Smooth muscle cell of the brain vasculature (primary cell): ENCODE data around the gene BTBD16.
A peak's percentile ranks its signal among the peaks of the same experiment; 100 is the strongest.

Source experiments
- DNase-seq: peaks from one replicate; pipeline ENCODE4 v3.0.0-alpha.2; 2012; ENCODE audit warnings: low read depth, low spot score

BTBD16 gene

GRCh38 chr10:122311716-122312115 is 40.6 kb downstream of the BTBD16 start:
- no peak for DNase-seq

GRCh38 chr10:122316224-122316884 is 45.3 kb downstream of the BTBD16 start:
- DNase-seq, result no peak

- no peak for DNase-seq
Observed at GRCh38 chr10:122321960-122322359, 50.9 kb downstream of the BTBD16 start.

GRCh38 chr10:122323189-122323588 is 52.1 kb downstream of the BTBD16 start:
- no peak for DNase-seq

GRCh38 chr10:122323941-122324675 is 53.0 kb downstream of the BTBD16 start:
- DNase-seq, result no peak

- no peak for DNase-seq
Observed at GRCh38 chr10:122325235-122325634, 54.1 kb downstream of the BTBD16 start.

GRCh38 chr10:122326385-122326784 is 55.3 kb downstream of the BTBD16 start:
- no peak for DNase-seq

- no peak for DNase-seq
Observed at GRCh38 chr10:122326806-122327205, 55.7 kb downstream of the BTBD16 start.

- DNase-seq, result no peak
Observed at GRCh38 chr10:122327237-122328206, 56.4 kb downstream of the BTBD16 start.

- no peak for DNase-seq
Observed at GRCh38 chr10:122328676-122329075, 57.6 kb downstream of the BTBD16 start.

- DNase-seq, result no peak
Observed at GRCh38 chr10:122329416-122329815, 58.3 kb downstream of the BTBD16 start.

- DNase-seq, result no peak
Observed at GRCh38 chr10:122331100-122331499, 60.0 kb downstream of the BTBD16 start.

- no peak for DNase-seq
Observed at GRCh38 chr10:122331615-122332446, 60.7 kb downstream of the BTBD16 start.

- no peak for DNase-seq
Observed at GRCh38 chr10:122333037-122333436, 61.9 kb downstream of the BTBD16 start.

GRCh38 chr10:122336332-122336731 is 65.2 kb downstream of the BTBD16 start:
- no peak for DNase-seq

GRCh38 chr10:122336961-122337360 is 65.9 kb downstream of the BTBD16 start:
- no peak for DNase-seq

GRCh38 chr10:122338609-122339441 is 67.7 kb downstream of the BTBD16 start:
- DNase-seq, result no peak

- DNase-seq, result no peak
Observed at GRCh38 chr10:122341141-122341810, 70.2 kb downstream of the BTBD16 start.

- peak; percentile 62 for DNase-seq
Observed at GRCh38 chr10:122342293-122343134, 71.4 kb downstream of the BTBD16 start.
